GF-D8 (cell line): ENCODE data around the gene PM20D1.
"Not testable (repeated sequence)": the region's sequence is repeated elsewhere in the genome, so short reads cannot be mapped to it uniquely, and the experiment has no call there.

ENCODE experiments used
- DNase-seq: peaks from one replicate; lab custom pipeline; 2025; lab: John Stamatoyannopoulos, UW

Gene PM20D1

GRCh38 chr1:205842229-205842628, 7.7 kb downstream of the PM20D1 start:
- no peak for DNase-seq

DNA sequence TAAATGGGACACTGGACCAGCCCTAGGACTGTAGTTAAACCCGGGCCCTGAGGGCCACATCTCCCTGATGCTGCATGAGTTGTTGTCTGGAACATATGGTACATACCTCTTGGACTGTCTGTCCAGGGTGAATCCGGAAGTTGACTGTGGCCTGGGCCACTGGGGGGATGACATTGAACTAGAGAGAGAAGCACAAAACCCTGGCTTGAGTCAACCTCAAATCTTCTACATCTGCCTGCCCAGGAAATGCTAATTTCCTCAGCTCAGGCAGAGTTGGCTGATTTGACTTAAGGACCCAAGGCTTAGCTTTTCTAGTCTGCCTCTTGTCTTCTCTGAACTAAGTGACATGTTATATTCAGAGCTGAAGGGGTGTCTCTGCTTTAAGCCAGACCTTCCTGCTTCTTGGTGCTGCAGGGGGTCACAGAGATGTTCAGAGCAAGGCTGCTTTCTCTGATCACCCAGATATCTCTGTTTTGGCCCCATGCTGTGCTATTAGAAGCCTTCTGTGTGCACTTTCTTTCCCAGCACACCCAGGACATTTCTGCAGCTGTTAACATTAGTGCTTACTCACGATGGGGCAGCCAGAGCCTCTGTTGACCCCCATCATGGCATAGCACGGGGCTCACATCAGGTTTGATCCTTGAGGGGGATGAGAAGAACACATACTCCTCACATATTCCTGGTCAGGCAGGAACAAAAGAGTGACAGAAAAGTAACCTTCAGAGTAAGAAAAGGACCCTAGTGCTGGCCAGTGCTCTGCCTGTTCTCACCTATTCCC, 9.6 kb downstream of the PM20D1 start:
- no peak for DNase-seq

DNA sequence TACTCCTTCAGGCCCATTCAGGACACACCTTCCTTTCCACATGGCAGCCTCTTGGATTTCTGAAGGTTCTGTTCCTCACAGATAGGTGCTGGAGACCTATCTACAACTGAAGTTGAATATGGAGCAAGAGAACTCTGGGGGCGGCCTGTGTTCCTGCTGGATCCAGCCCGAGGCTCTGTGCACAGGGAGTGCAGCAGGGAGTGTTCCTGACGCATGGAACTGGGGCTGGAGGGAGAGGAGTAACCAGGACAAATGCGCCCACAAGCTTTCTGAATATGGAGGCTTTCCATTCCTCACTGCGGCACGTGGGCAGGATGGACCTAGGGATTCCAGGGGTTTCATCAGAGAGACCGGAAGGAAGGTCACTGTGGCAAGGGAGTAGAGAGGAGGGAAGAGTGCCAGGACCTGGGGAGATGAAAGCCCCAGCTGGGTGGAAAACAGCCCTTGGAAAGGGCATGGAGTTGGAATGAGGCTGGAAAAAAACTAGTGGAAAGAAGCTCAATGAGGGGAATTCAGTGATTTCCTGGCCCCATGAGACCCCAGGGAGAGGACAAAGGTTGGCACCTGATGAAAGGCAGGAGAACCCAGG, 12.5 kb downstream of the PM20D1 start:
- no peak for DNase-seq

- DNase-seq: no peak
Measured at GRCh38 chr1:205834751-205835150, 15.2 kb downstream of the PM20D1 start.

DNA sequence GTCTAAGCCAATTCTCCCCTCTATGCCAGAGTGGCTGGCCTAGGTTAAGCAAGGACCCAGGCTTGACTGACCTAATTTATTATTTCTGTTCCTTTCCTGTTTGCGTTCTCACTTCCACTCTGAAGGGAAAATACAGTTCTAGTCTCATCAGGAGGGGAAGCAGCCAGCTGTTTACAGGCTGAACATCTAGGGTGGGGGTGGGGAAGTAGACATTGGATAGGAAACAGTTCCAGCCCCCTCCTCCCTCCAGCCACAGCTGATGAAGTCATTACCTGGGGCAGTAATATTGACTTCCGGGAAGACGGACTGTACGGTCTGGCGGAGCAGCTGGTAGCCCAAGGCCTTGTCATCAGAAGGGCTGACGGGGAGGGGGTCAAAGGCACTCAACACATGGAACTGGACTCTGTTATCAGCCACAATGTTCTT, 17.6 kb downstream of the PM20D1 start:
- DNase-seq: no peak

DNA sequence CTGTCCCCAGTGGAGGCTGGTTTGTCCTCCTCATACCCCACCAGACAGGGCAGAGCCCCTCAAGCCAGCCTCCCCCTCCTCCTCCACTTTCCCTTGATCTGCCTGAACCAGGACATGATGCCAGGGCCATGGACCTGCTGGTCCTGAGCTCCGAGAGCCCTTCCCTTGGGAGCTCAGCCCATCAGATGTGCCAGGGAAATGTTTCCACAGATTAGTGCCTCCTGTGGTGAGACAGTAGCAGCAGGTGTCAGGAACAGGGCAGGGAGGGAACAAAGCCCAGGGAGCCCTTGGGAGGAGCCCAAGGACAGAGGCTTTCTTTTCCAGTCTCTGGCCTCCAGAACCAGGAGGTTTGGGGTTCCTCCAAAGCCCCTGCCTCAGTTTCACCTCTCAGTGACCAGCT, 22.3 kb downstream of the PM20D1 start:
- DNase-seq: no peak

DNA sequence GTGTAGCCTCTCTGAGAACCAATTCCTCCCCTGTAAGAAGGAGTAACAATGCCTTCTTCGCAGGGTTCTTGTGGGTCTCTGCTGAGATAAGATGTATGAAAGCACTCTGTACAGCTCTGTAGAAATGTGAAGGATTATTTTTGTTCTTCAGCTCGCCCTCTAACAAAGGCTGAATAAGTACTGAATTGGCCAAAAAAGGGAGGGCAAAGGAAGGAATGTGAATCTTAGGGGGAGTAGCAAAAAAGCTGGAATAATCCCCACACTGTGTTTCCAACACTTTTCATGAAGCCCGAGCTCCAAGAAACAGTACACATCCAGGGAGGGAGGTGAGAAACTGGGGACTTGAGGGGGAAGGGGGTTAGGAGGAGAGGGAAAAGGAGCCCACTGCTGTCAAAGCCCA, 22.9 kb downstream of the PM20D1 start:
- DNase-seq: no peak

DNA sequence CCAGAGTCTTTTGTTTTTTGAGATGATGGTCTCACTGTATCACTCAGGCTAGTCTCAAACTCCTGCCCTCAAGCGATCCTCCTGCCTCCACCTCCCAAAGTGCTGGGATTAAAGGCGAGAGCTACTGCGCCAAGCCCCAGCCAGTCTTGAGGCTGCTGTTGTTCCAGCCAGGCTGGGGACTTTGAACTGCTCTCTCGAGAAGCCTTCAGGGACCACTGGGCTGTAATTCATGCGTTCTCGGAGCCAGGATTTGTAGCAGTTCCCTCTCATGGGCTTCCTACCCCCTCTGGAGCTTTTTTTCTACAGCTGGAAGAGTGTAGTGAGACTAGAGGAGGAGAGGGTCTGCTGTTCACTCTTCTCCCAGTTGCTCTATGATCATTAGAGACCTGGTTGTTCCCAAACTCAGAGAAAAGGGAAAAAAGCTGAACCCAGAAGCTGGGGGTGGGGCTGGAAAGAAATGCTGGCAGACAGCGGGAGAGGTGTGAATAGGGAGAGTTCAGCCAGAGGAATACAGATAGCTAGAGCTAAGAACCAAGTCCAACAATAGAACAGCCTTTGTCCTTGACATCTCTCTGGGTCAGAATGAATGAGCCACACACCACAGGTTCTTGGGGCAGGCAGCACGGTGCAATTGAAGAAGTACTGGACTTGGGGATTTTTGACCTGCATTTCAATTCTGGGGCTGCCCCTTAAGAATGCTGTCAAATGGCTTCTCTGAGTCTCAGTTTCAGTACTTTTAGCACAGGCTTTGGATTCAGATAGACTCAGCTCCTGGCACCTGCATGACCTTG, 23.7 kb downstream of the PM20D1 start:
- no peak for DNase-seq

GRCh38 chr1:205824180-205824579, 25.8 kb downstream of the PM20D1 start:
- DNase-seq: no peak

GRCh38 chr1:205823260-205823659, 26.7 kb downstream of the PM20D1 start:
- not testable (repeated sequence) for DNase-seq

DNA sequence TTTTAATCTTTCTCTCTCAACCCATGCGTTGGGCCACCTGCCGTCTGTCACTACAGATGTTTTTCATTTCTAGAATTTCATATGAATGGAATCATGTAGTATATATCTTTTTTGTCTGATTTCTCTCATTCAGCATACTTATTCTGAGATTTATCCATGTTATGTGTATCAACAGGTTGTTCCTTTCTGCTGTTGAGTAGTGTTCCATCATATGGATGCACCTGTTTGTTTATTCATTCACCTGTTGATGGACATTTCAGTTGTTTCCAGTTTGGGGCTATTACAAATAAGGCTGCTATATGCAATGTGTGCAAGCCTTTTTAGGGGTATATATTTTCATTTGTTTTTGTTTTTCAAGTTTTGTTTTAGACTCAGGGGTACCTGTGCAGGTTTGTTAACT, 27.5 kb downstream of the PM20D1 start:
- no peak for DNase-seq

DNA sequence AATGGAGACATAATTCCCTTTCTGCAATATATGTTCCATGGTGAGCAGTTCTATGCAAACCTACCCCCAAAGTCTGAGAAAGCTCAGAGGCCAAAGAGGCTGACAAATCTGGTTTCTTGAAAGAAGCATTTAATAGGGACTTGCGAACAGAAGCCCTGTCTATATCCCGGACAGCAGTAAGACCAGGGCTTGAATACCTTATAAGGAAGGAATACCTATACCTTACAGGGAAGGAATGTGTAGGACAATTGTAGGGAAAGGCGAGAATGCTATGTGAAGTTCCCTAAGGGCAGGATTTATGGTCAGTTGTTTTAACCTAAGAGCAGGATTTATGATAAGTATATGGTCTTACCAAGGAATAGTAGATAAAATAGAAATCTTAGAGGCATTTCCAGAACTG, 31.9 kb downstream of the PM20D1 start:
- no peak for DNase-seq

- DNase-seq: no peak
Measured at GRCh38 chr1:205817364-205817763, 32.6 kb downstream of the PM20D1 start.

GRCh38 chr1:205813755-205814058, 36.2 kb downstream of the PM20D1 start:
- no peak for DNase-seq

DNA sequence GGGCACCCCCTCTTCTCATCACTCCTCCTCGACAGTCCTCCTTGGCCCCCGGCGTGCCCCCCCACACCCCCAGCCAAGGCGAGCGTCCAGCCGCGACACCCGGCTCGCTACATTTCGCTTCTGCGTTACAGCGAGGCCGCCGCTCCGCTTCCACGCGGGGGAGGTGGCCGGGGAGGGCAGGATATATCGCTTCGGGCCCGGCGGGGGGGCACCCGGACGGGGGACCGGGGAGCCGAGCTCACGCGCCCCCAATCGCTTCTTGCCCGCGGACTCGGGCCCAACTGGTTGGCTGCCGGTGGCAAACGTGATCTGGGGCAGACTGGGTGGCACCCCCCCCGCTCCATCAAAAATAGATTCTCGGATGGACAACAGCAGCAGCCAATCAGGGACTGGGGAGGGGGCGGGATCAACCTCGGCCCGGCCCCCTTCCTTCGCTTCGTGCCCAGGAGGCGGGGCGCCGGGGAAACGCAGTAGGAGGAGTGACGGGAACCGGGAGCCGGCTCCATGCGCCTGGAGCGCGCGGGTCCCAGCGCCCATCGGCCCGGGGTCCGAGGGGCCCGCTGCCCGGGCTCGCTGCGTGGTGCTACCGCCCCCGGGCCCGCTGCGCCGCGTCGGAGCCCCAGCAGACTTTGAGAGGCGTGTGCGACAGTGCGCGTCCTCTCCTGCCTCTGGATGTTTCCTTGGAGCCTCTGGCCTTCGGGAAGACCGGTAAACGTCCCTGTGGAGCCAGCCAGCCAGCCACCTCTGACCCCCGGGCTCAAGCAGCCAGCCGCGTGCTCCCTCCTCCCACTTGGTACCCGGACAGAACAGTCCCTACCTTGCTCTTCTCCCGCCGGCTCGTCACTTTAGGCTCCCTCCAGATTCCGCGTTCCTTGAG, 36.8 kb downstream of the PM20D1 start, which contains the start of gene SLC41A1:
TSS of gene SLC41A1 (minus strand) at position 321 of the 877 bp plus-strand sequence. CDS start 2,757 bp downstream, outside the sequence.
- DNase-seq: no peak

GRCh38 chr1:205812271-205812877, 37.6 kb downstream of the PM20D1 start:
- DNase-seq: no peak

GRCh38 chr1:205811660-205812059, 38.3 kb downstream of the PM20D1 start:
- DNase-seq: no peak

- no peak for DNase-seq
Measured at GRCh38 chr1:205810448-205811157, 39.3 kb downstream of the PM20D1 start.

DNA sequence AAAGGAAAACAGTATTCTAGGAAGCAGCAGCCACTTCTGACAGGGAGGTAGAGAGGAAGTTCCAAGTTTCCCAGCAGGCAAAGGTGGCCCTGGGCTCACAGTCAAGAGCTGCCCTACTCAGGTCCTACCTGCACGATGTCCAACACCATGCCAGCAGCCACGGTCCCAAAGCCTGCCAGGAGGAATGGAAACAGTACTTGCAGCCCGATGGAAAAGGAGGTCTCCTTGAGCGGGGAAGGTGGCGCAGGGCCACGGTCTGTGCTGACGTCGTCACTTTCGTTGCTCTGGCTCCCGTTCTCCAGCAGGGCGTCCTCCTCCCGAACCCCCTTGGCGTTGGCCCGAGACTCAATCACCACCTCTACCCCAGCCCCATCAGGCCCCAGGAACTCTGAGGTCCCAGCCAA, 40.0 kb downstream of the PM20D1 start:
- DNase-seq: no peak

DNA sequence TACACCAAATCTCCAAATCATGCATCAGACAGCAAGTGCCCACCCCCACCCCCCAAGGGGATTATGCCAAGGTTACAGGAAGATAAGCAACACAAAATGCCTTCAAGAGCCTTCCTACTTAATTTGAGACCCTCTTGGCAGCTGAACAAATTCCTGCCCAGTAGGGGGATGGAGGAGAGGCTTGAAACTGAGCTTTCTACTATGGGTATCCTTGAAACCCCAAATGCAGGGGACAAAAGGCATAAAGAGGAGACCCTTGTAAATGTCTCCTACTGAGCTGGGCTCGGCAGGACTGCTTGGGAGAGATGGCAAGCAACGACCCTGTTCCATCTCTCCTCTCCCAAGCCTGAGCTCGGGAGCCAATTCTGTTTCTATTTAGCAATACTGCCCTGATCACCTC, 40.5 kb downstream of the PM20D1 start:
- no peak for DNase-seq
